Thoracic aorta endothelial cell (primary cell): ENCODE results near the gene S100A2. TPM values are rescaled to one million over a fixed set of nuclear protein-coding genes. Genes with fewer than 3 reads are reported as not detected.

Experiments used
- total RNA-seq: library from RNA; depleted of rRNA; stranded (reverse); fragments of >200 nt; gene quantifications from 2 replicates; pipeline ENCODE4 v1.2.3, GENCODE V29; 2012

The S100A2 gene
- 2.4 and 3.1 TPM in 2 replicates for total RNA-seq

DNA sequence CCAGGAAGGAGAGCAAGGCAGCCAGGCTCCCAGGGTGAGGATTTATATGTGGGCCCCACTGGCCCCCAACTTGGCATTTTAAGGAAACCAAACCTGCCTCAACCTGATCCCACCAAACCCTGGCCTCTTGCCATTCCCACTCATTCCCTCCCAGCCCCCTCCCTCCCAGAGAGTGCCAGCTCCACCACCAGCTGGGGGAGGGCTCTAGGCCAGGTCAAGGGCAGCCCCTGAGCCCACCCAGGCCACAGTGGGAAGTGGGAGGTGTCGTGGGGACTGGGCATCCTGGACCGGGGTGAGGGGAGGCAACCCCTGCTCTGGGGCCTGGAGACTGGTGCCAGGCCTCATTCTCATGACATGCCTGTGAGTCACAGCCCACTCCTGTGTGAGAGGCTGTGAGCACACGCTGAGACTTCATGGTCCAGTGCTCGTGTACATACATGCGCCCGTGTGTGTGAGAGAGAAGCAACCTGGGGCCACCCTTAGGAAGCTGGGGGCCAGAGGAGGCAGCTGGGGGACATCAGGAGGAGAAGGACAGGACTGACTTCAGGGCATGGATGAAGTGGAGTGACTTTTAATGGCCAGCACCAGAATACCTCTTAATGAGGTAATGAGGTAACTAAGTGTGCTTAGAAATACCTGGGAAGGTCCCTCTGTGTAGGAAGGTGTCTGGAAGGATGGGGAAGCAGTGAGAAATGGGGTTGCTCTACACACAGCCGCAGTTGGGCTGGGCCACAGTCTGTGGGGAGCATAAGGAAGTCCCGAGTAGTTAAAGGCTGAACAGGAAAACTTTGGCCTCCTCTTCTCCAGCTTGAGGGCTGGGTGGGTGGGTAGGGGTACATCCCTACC, at the start of gene S100A2:
S100A2 (minus strand) TSS at position 316 of the 846 bp plus-strand sequence. CDS start 1,967 bp downstream, outside the sequence.

DNA sequence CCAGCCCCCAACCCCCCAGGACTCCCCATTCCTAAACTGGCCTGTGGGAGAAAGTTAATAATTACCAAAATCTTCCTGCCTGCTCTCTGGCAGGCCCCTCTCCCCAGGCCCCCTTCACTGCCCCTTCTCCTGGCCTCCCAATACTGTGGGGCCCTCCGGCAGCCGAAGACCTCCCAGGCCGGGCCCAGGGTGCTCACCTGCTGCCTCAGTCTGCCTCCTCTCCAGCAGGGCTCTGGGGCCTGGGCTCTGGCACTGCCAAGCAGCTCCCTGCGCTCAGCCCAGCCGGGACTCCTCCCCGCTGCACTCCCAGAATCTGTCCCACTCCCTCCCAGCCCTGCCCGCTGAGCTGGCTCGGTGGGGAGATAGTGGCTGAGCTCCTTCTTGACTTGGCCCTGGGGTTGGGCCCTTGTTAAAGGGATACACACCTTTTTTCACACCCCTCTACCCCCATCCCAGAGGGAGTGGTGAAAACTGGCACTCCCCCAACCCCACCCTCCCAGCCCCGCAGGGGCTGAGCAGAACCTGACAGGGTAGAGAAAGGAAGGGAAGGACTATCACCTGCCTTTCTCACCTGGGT, 47.2 kb upstream of the S100A2 start, which contains the start of gene S100A16:
S100A16 (minus strand) TSS at position 383 of the 577 bp plus-strand sequence. CDS start 4,986 bp downstream, outside the sequence.

DNA sequence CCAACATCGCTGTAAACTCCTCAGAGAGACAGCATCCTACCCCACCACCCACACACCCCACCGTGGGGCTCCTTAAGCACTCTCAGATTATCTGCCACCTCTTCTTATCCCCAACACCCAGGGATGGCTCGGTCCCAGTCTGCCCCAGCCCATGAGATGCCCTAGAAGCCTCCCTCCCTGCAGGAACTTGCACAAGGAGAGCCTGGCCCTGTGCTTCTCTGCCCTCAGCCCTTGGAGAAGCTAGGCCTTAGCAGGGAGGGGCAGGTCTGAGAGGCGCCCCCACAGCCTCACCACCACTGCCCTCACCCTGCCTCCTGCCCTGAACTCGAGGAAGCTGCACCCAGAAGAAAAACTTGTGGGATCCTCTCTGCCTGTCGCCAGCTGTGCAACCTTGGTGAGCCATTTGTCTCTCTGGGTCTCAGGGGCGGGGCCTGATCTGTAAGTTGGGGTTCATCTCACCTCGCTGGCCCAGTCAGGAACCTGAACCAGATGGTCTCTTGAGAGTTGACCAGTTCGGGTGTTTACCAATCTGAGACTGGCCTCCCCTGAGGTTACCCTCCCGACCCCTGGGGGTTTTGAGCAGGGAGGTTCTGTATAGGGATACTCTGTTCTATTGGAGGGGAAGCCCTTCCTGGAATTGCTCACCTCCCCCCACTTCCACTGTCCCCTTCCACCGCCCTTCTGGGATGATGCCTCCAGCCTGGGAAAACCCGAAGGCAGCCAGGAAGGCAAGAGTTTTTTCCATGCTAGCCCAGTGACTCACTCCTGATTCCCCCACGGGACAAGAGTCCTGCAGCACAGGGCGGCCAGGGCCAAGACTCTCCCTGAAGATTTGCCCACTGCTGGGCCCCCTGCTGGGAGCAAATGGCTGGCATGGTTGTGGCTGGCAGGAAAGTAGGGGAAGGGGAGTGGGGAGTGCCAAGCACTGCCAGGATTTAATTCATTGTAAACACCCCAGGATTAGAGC, 16.6 kb downstream of the S100A2 start, which contains the start of gene S100A3:
S100A3 (minus strand) TSS at position 537 of the 967 bp plus-strand sequence. CDS start 773 bp downstream, outside the sequence.

GRCh38 chr1:153545067-153546055, 20.3 kb downstream of the S100A2 start, which contains the start of gene S100A4:
Gene S100A4 (minus strand): TSS chr1:153545806. CDS start chr1:153544794, 1,012 bp downstream.

DNA sequence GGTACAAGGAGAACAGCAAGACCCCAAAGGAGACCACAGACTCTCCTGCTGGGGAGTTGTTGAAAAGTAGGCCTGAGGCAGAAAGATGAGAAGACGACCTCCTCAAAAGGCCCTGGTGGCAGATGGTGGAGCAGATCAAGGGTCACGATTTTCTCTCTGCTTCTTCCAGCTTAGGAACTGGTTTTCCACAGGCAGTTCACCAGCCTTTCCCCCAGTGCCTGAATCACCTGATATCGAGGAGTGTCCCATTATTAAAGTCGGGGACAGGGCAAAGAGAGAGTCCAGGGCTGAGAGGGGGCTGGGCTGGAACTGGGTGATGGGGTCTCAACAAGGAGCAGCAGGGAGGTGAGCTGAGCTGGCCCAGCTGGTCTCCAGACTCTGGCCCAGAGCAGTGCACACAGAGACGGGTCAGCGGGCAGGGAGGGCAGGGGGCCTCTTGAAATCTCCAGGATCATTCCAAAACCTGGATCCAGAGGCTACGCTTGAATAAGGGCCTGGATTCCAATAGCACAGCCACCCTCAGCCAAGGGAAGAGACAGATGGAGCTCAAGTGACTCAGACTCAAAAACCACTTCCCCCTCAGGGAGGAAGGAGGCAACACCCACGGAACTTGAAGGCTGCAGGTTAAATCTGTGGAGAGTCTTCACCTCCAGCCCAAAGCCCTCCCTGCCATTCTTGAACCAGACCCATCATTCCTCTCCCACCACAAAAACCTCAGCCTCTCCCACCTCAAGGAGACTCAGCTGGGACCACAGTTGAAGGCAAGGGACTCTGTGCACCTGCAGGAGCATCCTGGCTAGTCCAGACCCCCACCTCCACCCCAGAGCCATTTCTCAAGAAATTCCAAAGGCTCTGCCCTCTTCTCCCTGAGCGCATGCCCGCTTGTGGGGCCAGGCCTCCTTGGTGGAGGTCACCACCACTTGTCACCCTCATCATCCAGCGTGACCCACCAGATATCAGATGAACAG, 25.0 kb downstream of the S100A2 start, which contains the start of gene S100A5:
S100A5 (minus strand) TSS at position 541 of the 968 bp plus-strand sequence. CDS start 743 bp downstream, outside the sequence.

GRCh38 chr1:153535242-153536011, 30.2 kb downstream of the S100A2 start, which contains the start of gene S100A6:
Gene S100A6 (minus strand): TSS chr1:153535991. CDS start chr1:153535339, 652 bp downstream.

Other genes with a start within 250 kb of the S100A2 start
- not detected in 2 replicates for gene PGLYRP4, start 217.0 kb downstream of the S100A2 start, total RNA-seq
- not detected in 2 replicates for gene S100A9, start 208.0 kb downstream of the S100A2 start, total RNA-seq
- not detected in 2 replicates for gene S100A12, start 190.2 kb downstream of the S100A2 start, total RNA-seq
- gene S100A8, start 174.8 kb downstream of the S100A2 start, total RNA-seq, result not detected in 2 replicates
- not detected in 2 replicates for gene S100A7A, start 149.3 kb downstream of the S100A2 start, total RNA-seq
- not detected in 2 replicates for gene S100A7, start 105.2 kb downstream of the S100A2 start, total RNA-seq
- 557 and 593 TPM in 2 replicates for gene S100A6, start 29.9 kb downstream of the S100A2 start, total RNA-seq
- gene S100A5, start 24.9 kb downstream of the S100A2 start, total RNA-seq, result not detected in 2 replicates
- 1.2 and 2.1 TPM in 2 replicates for gene S100A4, start 20.0 kb downstream of the S100A2 start, total RNA-seq
- 0.53 and 0.79 TPM in 2 replicates for gene S100A3, start 16.6 kb downstream of the S100A2 start, total RNA-seq
- 530 TPM in 2 replicates for gene S100A16, start 47.3 kb upstream of the S100A2 start, total RNA-seq
- not detected in 2 replicates for gene S100A14, start 50.5 kb upstream of the S100A2 start, total RNA-seq
- gene S100A13, start 61.7 kb upstream of the S100A2 start, total RNA-seq, result 96.9 and 122 TPM in 2 replicates
- not detected in 2 replicates for gene S100A1, start 62.6 kb upstream of the S100A2 start, total RNA-seq
- gene CHTOP, start 68.2 kb upstream of the S100A2 start, total RNA-seq, result 44.3 and 46.4 TPM in 2 replicates
- gene SNAPIN, start 92.9 kb upstream of the S100A2 start, total RNA-seq, result 42.9 and 46.0 TPM in 2 replicates
- 321 and 376 TPM in 2 replicates for gene ILF2, start 105.1 kb upstream of the S100A2 start, total RNA-seq
- gene NPR1, start 112.8 kb upstream of the S100A2 start, total RNA-seq, result 3.7 and 7.8 TPM in 2 replicates
- gene INTS3, start 162.2 kb upstream of the S100A2 start, total RNA-seq, result 49.9 and 55.4 TPM in 2 replicates
- 14.9 and 19.1 TPM in 2 replicates for gene SLC27A3, start 209.6 kb upstream of the S100A2 start, total RNA-seq